DND-41 (cell line): ENCODE results near the gene GNGT1.

Source experiments
- EZH2 ChIP-seq: IDR thresholded peaks from 3 replicates; pipeline ENCODE4 v1.6.1; 2012; ENCODE audit warnings: borderline replicate concordance, low read depth, mild to moderate bottlenecking, moderate library complexity, low read length, inconsistent platforms; ENCODE audit not compliant: severe bottlenecking
- TF ChIP-seq, protein P1 (sequence below): IDR thresholded peaks from 2 replicates; pipeline ENCODE4 v1.5.1; 2012; ENCODE audit warnings: borderline replicate concordance, low read length, moderate library complexity, mild to moderate bottlenecking; ENCODE audit not compliant: poor library complexity, severe bottlenecking; ENCODE audit errors: extremely low read depth

DNA sequence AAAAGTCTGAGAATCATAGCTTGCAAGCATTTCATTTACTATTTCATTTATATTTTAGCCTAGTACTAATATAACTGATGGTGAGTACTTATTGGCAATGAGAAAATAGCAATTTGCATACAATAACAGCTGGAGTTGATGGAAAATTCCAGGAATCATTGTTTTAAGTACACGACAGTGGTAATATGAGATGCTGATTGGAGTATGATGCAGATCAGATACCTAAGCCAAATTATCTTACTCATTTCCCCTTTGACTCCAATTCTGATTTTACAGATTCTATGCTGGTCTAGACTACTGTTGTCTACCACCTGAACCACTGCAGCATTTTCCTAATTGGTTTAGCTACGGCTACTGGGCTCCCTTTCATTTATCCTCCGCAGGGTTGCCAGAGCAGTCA, 51.8 kb downstream of the GNGT1 start:
- TF ChIP-seq, protein P1, sequence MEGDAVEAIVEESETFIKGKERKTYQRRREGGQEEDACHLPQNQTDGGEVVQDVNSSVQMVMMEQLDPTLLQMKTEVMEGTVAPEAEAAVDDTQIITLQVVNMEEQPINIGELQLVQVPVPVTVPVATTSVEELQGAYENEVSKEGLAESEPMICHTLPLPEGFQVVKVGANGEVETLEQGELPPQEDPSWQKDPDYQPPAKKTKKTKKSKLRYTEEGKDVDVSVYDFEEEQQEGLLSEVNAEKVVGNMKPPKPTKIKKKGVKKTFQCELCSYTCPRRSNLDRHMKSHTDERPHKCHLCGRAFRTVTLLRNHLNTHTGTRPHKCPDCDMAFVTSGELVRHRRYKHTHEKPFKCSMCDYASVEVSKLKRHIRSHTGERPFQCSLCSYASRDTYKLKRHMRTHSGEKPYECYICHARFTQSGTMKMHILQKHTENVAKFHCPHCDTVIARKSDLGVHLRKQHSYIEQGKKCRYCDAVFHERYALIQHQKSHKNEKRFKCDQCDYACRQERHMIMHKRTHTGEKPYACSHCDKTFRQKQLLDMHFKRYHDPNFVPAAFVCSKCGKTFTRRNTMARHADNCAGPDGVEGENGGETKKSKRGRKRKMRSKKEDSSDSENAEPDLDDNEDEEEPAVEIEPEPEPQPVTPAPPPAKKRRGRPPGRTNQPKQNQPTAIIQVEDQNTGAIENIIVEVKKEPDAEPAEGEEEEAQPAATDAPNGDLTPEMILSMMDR: no peak
- no peak for TF ChIP-seq EZH2
